HFFc6 (cell line): ENCODE measurements around the gene PSORS1C1. TPM values are rescaled to one million over a fixed set of nuclear protein-coding genes. Genes with fewer than 3 reads are reported as not detected.

ENCODE experiments used
- DNase-seq: peaks from one replicate; pipeline ENCODE4 v3.0.0-alpha.2; 2018
- H3K27ac Mint-ChIP-seq: 2 replicates; pipeline ENCODE4 v1.8.0; 2020; ENCODE audit warnings: mild to moderate bottlenecking, mixed read lengths
- H3K27me3 Mint-ChIP-seq: 2 replicates; pipeline ENCODE4 v1.8.0; 2021; ENCODE audit warnings: mild to moderate bottlenecking, moderate library complexity, mixed read lengths; ENCODE audit not compliant: insufficient read depth
- H3K36me3 Mint-ChIP-seq: 2 replicates; pipeline ENCODE4 v1.8.0; 2021; ENCODE audit warnings: low read depth, mixed read lengths
- H3K4me1 Mint-ChIP-seq: 2 replicates; pipeline ENCODE4 v1.8.0; 2020; ENCODE audit warnings: low read depth, mixed read lengths
- H3K4me3 Mint-ChIP-seq: 2 replicates; pipeline ENCODE4 v1.8.0; 2020; ENCODE audit warnings: mild to moderate bottlenecking, moderate library complexity, mixed read lengths
- H3K9me3 Mint-ChIP-seq: 2 replicates; pipeline ENCODE4 v1.8.0; 2020; ENCODE audit warnings: mild to moderate bottlenecking, mixed read lengths
- total RNA-seq, 6 experiments: library from RNA; stranded (reverse); fragmentation: NEBNext Ultra II Directional; extraction: Animal tissue kit (Norgen Biotek cat#: 25700); gene quantifications; 2 replicates in 1 of 6; 3 replicates in 5 of 6; pipeline ENCODE4 v1.2.3, GENCODE V29; 2021
- TF ChIP-seq, protein P1 (sequence below): fragments of 200-600 bp; sonication (generic); IDR thresholded peaks from 2 replicates; pipeline ENCODE4 v1.5.0; 2021; ENCODE audit warnings: antibody characterized with exemption, mild to moderate bottlenecking

The PSORS1C1 gene
- total RNA-seq, 6 experiments from 2014 or later = 2.1 to 4.4 (median 3.5) TPM

DNA sequence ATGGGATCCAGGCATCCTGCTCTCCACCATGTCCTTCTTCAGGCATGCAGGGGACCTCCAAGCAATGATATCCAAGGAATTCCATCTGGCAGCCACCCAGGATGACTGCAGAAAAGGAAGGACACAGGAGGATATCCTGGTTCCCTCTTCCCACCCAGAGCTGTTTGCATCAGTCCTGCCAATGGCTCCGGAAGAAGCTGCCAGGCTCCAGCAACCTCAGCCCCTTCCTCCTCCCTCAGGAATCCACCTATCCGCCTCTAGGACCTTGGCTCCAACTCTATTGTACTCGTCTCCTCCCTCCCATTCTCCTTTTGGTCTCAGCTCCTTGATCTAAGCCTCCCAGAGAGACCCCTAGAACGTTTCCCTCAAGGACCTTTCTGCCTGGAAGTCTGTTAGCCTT is 25.0 kb downstream of the PSORS1C1 start:
- TF ChIP-seq, protein P1, sequence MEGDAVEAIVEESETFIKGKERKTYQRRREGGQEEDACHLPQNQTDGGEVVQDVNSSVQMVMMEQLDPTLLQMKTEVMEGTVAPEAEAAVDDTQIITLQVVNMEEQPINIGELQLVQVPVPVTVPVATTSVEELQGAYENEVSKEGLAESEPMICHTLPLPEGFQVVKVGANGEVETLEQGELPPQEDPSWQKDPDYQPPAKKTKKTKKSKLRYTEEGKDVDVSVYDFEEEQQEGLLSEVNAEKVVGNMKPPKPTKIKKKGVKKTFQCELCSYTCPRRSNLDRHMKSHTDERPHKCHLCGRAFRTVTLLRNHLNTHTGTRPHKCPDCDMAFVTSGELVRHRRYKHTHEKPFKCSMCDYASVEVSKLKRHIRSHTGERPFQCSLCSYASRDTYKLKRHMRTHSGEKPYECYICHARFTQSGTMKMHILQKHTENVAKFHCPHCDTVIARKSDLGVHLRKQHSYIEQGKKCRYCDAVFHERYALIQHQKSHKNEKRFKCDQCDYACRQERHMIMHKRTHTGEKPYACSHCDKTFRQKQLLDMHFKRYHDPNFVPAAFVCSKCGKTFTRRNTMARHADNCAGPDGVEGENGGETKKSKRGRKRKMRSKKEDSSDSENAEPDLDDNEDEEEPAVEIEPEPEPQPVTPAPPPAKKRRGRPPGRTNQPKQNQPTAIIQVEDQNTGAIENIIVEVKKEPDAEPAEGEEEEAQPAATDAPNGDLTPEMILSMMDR = no peak
- Mint-ChIP-seq H3K4me1 (peaks cover 39% of the 10 kb centered on the region), H3K9me3 (no peaks in the 10 kb centered on the region), H3K4me3 (no peak overlapping the region), H3K36me3 (0 out of 2 replicates have a peak, but pooled peaks cover 3% of the 10 kb centered on the region), H3K27me3 (peaks cover 5% of the 10 kb centered on the region), H3K27ac (no peak overlapping the region)
- no peak for DNase-seq

DNA sequence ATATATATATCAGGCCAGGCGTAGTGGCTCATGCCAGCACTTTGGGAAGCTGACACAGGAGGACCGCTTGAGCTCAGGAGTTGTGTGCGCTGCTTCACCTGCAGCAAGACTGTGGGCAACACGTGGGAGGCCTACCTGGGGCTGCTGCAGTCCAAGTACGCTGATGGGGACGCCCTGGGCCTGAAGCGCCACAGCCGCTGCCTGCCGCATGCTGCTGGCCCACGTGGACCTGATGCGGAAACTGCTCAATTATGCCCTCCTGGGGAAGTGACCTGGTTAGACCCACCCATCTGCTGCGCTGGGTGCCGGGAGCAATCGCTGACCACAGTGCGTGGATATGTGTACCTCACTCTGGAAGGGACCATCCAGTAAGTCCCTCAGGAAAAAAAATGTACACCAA is 26.0 kb downstream of the PSORS1C1 start:
- TF ChIP-seq, protein P1 = no peak
- no peak for DNase-seq
- Mint-ChIP-seq H3K27ac (no peak overlapping the region), H3K27me3 (peaks cover 4% of the 10 kb centered on the region), H3K36me3 (0 out of 2 replicates have a peak, but pooled peaks cover 9% of the 10 kb centered on the region), H3K4me3 (no peak overlapping the region), H3K9me3 (no peaks in the 10 kb centered on the region), H3K4me1 (peaks cover 39% of the 10 kb centered on the region)

DNA sequence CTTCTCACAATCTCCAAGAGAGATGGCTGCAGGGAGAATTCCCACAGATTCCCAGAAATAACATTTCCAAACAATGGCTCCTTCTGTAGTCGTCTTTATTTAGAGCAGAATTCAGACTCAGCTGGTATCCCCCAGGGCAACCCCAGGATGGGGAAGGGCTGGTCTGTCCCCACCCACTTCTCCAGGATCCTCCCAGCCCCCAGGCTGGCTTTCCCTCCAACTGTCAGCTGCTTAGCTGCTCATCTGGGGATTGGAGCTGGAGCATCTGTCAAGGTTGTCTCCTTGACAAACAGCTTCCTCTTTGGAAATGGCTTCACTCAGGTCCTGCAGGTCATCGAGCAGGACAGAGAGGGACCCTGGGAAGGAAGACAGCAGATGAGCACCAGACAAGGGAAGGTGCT is 27.8 kb downstream of the PSORS1C1 start:
- H3K27me3 Mint-ChIP-seq = peaks cover 4% of the 10 kb centered on the region
- TF ChIP-seq, protein P1 = no peak
- no peak overlapping the region for H3K4me3 Mint-ChIP-seq
- no peak overlapping the region; the same call in 1 of the 2 replicates for H3K27ac Mint-ChIP-seq
- no peak for DNase-seq
- H3K4me1 Mint-ChIP-seq = peaks cover 38% of the 10 kb centered on the region
- H3K36me3 Mint-ChIP-seq = 0 out of 2 replicates have a peak, but pooled peaks cover 9% of the 10 kb centered on the region
- no peaks in the 10 kb centered on the region for H3K9me3 Mint-ChIP-seq

DNA sequence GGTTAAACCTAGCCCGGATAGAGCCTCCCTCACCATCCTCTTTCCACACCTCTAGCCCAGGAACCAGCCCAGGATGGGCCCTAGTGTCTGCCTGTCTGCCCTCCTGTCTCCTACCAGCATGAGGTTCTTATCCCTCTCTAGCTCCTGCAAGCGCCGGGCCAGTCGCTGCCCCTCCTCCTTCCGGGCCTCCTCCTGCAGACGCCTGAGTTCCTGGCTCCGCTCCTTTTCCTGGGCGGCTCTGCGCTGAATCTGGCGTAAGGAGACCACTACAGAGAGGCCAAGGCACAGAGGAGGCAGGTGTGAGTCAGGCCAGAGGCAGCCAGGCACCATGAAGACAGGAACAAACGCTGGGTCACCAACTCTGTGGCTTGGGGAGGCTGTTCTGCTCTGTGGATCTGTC is 28.5 kb downstream of the PSORS1C1 start:
- H3K4me3 Mint-ChIP-seq = no peak overlapping the region; the same call in 1 of the 2 replicates
- no peak for DNase-seq

DNA sequence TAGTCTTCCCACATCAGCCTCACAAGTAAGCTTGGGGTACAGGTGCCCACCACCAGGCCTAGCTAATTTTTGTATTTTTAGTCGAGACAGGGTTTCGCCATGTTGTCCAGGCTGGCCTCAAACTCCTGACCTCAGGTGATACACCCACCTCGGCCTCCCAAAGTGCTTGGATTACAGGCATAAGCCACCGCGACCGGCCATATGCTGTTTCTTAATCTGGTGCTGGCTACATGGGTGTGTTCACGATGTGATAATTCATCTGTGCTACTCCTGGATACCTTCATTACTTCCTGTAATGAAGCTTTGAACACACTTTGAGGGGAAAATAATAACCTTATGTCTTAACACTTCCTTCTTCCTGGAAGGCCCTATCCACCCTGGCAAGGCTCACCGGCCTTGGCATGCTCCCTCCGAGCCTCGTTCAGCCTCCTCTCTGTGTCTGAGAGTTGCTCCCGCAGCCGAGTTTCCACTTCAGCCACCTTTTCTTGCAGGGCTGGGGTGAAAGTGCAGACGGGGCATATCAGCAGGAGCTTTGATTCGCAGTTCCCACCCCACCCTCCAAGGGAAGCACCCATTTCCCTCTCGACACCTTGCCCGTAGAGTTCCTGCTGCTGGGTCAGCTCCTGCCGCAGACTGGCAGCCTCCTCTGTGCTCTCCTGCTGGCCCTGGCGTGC is 29.8 kb downstream of the PSORS1C1 start:
- Mint-ChIP-seq H3K27me3 (peaks cover 2% of the 10 kb centered on the region; the same call in 1 of the 2 replicates), H3K27ac (no peak overlapping the region), H3K4me3 (no peak overlapping the region), H3K4me1 (peaks cover 26% of the 10 kb centered on the region), H3K9me3 (no peaks in the 10 kb centered on the region), H3K36me3 (0 out of 2 replicates have a peak, but pooled peaks cover 9% of the 10 kb centered on the region)
- TF ChIP-seq, protein P1 = no peak
- no peak for DNase-seq

More for the DNA sequence above, 28.5 kb downstream of the PSORS1C1 start:
- 0 out of 2 replicates have a peak, but pooled peaks cover 9% of the 10 kb centered on the region for H3K36me3 Mint-ChIP-seq
- TF ChIP-seq, protein P1 = no peak
- H3K4me1 Mint-ChIP-seq = peaks cover 32% of the 10 kb centered on the region
- H3K27me3 Mint-ChIP-seq = peaks cover 2% of the 10 kb centered on the region; the same call in 1 of the 2 replicates
- H3K27ac Mint-ChIP-seq = peak overlapping the region; percentile 65; the same call in 1 of the 2 replicates
- no peaks in the 10 kb centered on the region for H3K9me3 Mint-ChIP-seq
